Activated naive CD4-positive, alpha-beta T cell treated with anti-CD3 and anti-CD28 coated beads for 36 hours (primary cell): ENCODE results near the gene GM2A. TPM values are rescaled to one million over a fixed set of nuclear protein-coding genes. Genes with fewer than 3 reads are reported as not detected.

Experiments used
- CTCF ChIA-PET: fragments of 350-600 bp; sonication (Branson Sonifier 250); formaldehyde crosslinking; loops from one replicate; lab custom pipeline; 2021; ENCODE audit warnings: antibody characterized with exemption; lab: Charles Lee
- DNase-seq: peaks from one replicate; pipeline ENCODE4 v3.0.0-alpha.2; 2020
- H3K27ac Mint-ChIP-seq: one replicate; pipeline ENCODE4 v1.8.0; 2021; ENCODE audit warnings: mild to moderate bottlenecking, mixed read lengths
- H3K27me3 Mint-ChIP-seq: one replicate; pipeline ENCODE4 v1.8.0; 2021; ENCODE audit warnings: low read depth, mixed read lengths
- H3K36me3 Mint-ChIP-seq: one replicate; pipeline ENCODE4 v1.8.0; 2021; ENCODE audit warnings: low read depth, mixed read lengths
- H3K4me1 Mint-ChIP-seq: one replicate; pipeline ENCODE4 v1.8.0; 2021; ENCODE audit warnings: low read depth, mixed read lengths
- H3K4me3 Mint-ChIP-seq: one replicate; pipeline ENCODE4 v1.8.0; 2021; ENCODE audit warnings: mild to moderate bottlenecking, moderate library complexity, mixed read lengths
- H3K9me3 Mint-ChIP-seq: one replicate; pipeline ENCODE4 v1.8.0; 2021; ENCODE audit warnings: mixed read lengths
- intact Hi-C: fragments of 100-400 bp; cut with micrococcal nuclease; formaldehyde crosslinking; loops from one replicate; pipeline ENCODE4 v1.15.1; 2023
- total RNA-seq, 2 experiments: library from RNA; stranded (reverse); gene quantifications; one replicate each; pipeline ENCODE4 v1.2.3, GENCODE V29; 2021

Gene GM2A
- total RNA-seq, 2 experiments from 2014 or later = 21.1 to 21.8 TPM

DNA sequence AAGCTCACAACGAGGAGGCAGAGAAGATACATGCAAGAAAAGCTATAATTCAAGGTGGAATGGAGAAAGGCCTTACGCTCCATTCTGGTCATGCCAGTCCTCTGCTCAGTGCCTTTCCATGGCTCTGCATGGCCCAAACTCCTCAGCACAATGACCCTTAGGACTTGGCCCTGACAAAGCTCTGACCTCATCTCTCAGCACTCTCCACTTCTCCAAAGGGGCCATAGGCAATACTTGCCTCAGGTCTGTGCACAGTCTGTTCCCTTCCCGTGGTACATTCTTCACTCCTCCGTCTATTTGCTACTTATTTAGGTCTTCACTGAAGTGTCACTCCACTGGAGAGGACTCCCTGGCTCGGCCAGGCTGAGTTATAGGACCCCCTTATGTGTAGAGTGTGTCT is 25.9 kb downstream of the GM2A start:
- CTCF ChIA-PET = interaction anchor here (1.1 kb wide), 1 partner anchor 37 kb away, joined by 5 read pairs; no protein-coding TSS in a partner anchor
- no peaks in the 10 kb centered on the region for H3K27me3 Mint-ChIP-seq
- no peaks in the 10 kb centered on the region for H3K36me3 Mint-ChIP-seq
- H3K27ac Mint-ChIP-seq = no peak overlapping the region
- H3K4me1 Mint-ChIP-seq = no peaks in the 10 kb centered on the region
- H3K4me3 Mint-ChIP-seq = no peak overlapping the region
- DNase-seq = no peak
- intact Hi-C loops = no loop called here
- no peaks in the 10 kb centered on the region for H3K9me3 Mint-ChIP-seq

- Mint-ChIP-seq H3K36me3 (no peaks in the 10 kb centered on the region), H3K27ac (no peak overlapping the region), H3K4me1 (no peaks in the 10 kb centered on the region), H3K4me3 (no peak overlapping the region), H3K27me3 (no peaks in the 10 kb centered on the region), H3K9me3 (no peaks in the 10 kb centered on the region)
- no peak for DNase-seq
- CTCF ChIA-PET = no interaction called here
- intact Hi-C loops = no loop called here
Observed at GRCh38 chr5:151280443-151280842, 27.5 kb downstream of the GM2A start.

DNA sequence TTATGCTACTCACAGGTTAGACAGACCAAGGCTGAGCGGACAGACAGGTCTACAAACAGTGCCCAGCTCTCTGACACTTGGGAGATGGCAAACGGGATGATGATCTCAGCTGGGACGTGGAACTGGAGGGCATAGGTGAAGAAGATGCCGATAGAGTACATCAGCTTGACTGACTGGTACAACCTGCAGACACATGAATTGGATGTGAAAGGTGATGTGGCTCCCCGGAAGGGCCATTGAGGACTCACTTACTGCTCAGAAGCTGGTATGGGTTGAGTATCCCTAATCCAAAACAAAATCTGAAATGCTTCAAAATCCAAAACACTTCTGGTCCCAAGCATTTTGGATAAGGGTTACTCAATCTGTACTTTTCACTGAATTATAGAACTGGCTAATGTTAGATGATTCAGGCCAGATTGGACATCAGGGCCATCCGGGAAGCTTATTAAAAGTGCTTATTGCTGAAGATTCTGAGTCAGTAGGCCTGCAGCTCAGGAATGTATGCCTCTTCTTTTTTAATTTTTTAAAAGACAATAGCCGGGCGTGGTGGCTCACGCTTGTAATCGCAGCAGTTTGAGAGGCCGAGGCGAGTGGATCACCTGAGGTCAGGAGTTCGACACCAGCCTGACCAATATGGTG is 28.1 kb downstream of the GM2A start:
- no peaks in the 10 kb centered on the region for H3K36me3 Mint-ChIP-seq
- no peaks in the 10 kb centered on the region for H3K4me1 Mint-ChIP-seq
- CTCF ChIA-PET = interaction anchor here (1.2 kb wide), 1 partner anchor 16 kb away, joined by 5 read pairs; no protein-coding TSS in a partner anchor
- no peaks in the 10 kb centered on the region for H3K27me3 Mint-ChIP-seq
- DNase-seq = no peak
- H3K9me3 Mint-ChIP-seq = no peaks in the 10 kb centered on the region
- no peak overlapping the region for H3K4me3 Mint-ChIP-seq
- no peak overlapping the region for H3K27ac Mint-ChIP-seq
- intact Hi-C loops = no loop called here

GRCh38 chr5:151283120-151283825 is 30.3 kb downstream of the GM2A start:
- H3K36me3 Mint-ChIP-seq = no peaks in the 10 kb centered on the region
- no peaks in the 10 kb centered on the region for H3K4me1 Mint-ChIP-seq
- H3K4me3 Mint-ChIP-seq = no peak overlapping the region
- CTCF ChIA-PET = interaction anchor here (1.0 to 1.9 kb wide), 4 partner anchors 9 to 232 kb away, joined by 4 to 9 read pairs (median 6); no protein-coding TSS in a partner anchor
- H3K27me3 Mint-ChIP-seq = no peaks in the 10 kb centered on the region
- no peak for DNase-seq
- no peaks in the 10 kb centered on the region for H3K9me3 Mint-ChIP-seq
- intact Hi-C loops = no loop called here
- H3K27ac Mint-ChIP-seq = no peak overlapping the region

GRCh38 chr5:151284392-151284967 is 31.5 kb downstream of the GM2A start:
- DNase-seq = peak; percentile 30

DNA sequence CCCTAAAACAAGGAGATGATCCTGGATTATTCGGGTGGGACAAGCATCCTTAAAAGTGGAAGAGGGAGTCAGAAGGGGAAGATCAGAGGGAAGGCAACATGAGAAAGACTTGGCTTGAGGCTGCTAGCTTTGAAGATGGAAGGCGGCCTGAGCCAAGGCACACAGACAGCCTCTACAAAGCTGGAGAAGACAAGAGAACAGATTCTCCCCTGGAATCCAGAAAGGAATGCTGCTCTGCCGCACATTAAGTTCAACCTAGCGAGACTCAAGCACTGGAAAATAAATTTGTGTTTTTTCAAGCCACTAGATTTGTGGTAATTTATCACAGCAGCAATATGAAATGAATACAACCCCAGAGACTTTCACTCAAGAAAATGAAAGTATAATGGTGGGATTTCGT is 32.7 kb downstream of the GM2A start:
- no peaks in the 10 kb centered on the region for H3K9me3 Mint-ChIP-seq
- H3K36me3 Mint-ChIP-seq = no peaks in the 10 kb centered on the region
- no peak overlapping the region for H3K27ac Mint-ChIP-seq
- H3K4me3 Mint-ChIP-seq = no peak overlapping the region
- no peak for DNase-seq
- CTCF ChIA-PET = no interaction called here
- no peaks in the 10 kb centered on the region for H3K27me3 Mint-ChIP-seq
- intact Hi-C loops = loop anchor here (2.0 kb wide), 1 partner anchor 31 kb away; no protein-coding TSS in a partner anchor
- no peaks in the 10 kb centered on the region for H3K4me1 Mint-ChIP-seq

More at GRCh38 chr5:151284392-151284967, 31.5 kb downstream of the GM2A start:
- Mint-ChIP-seq H3K4me3 (no peak overlapping the region), H3K27me3 (no peaks in the 10 kb centered on the region), H3K9me3 (no peaks in the 10 kb centered on the region), H3K27ac (no peak overlapping the region), H3K4me1 (no peaks in the 10 kb centered on the region), H3K36me3 (no peaks in the 10 kb centered on the region)
- CTCF ChIA-PET = interaction anchor here (0.5 to 1.2 kb wide), 3 partner anchors 13 to 456 kb away, joined by 3 to 6 read pairs (median 3); no protein-coding TSS in a partner anchor
- intact Hi-C loops = loop anchor here (1.0 to 2.0 kb wide), 2 partner anchors 32 to 216 kb away; no protein-coding TSS in a partner anchor

- Mint-ChIP-seq H3K9me3 (no peaks in the 10 kb centered on the region), H3K4me1 (no peaks in the 10 kb centered on the region), H3K4me3 (no peak overlapping the region), H3K27ac (no peak overlapping the region), H3K36me3 (no peaks in the 10 kb centered on the region), H3K27me3 (no peaks in the 10 kb centered on the region)
- intact Hi-C loops = no loop called here
- no peak for DNase-seq
- CTCF ChIA-PET = no interaction called here
Observed at GRCh38 chr5:151286246-151286645, 33.3 kb downstream of the GM2A start.

DNA sequence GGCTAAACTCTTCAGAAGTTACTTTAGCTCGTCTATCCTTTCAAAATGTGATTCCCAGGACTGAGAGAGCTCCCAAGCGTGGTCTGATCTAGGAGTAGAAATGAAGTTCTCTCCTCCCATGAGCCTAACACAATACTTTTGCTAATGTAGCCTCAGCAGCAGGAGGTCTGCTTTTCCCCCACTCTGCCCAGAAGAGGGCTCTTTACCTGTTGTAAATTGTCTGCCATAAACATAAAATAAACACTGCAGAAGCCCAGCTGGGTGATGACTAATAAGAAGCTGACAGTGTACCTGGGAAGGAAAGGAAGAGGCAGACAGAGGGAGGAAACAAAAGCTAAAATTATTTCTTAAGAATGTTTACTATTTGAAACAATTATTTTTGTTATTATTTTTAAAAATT is 35.2 kb downstream of the GM2A start:
- no peaks in the 10 kb centered on the region for H3K9me3 Mint-ChIP-seq
- H3K27ac Mint-ChIP-seq = no peak overlapping the region
- intact Hi-C loops = no loop called here

GRCh38 chr5:151293624-151294023 is 40.6 kb downstream of the GM2A start:
- no peak overlapping the region for H3K4me3 Mint-ChIP-seq
- H3K9me3 Mint-ChIP-seq = no peaks in the 10 kb centered on the region
- H3K27me3 Mint-ChIP-seq = no peaks in the 10 kb centered on the region
- intact Hi-C loops = no loop called here
- H3K36me3 Mint-ChIP-seq = no peaks in the 10 kb centered on the region
- H3K4me1 Mint-ChIP-seq = no peaks in the 10 kb centered on the region
- CTCF ChIA-PET = no interaction called here
- DNase-seq = no peak
- no peak overlapping the region for H3K27ac Mint-ChIP-seq

More for the DNA sequence above, 35.2 kb downstream of the GM2A start:
- DNase-seq = no peak
- Mint-ChIP-seq H3K4me3 (no peak overlapping the region), H3K27me3 (no peaks in the 10 kb centered on the region), H3K36me3 (no peaks in the 10 kb centered on the region), H3K4me1 (no peaks in the 10 kb centered on the region)
- CTCF ChIA-PET = interaction anchor here (1.2 to 2.0 kb wide), 2 partner anchors 22 to 28 kb away, joined by 3 to 7 read pairs; no protein-coding TSS in a partner anchor

- Mint-ChIP-seq H3K4me3 (no peak overlapping the region), H3K27me3 (peaks cover 3% of the 10 kb centered on the region), H3K4me1 (no peaks in the 10 kb centered on the region), H3K27ac (no peak overlapping the region), H3K36me3 (no peaks in the 10 kb centered on the region), H3K9me3 (no peaks in the 10 kb centered on the region)
- CTCF ChIA-PET = interaction anchor here (0.6 kb wide), 1 partner anchor 272 kb away, joined by 3 read pairs; no protein-coding TSS in a partner anchor
- intact Hi-C loops = loop anchor here (5.0 kb wide), 1 partner anchor 128 kb away; no protein-coding TSS in a partner anchor
- no peak for DNase-seq
Observed at GRCh38 chr5:151295138-151295537, 42.2 kb downstream of the GM2A start.

- Mint-ChIP-seq H3K36me3 (no peaks in the 10 kb centered on the region), H3K4me1 (no peaks in the 10 kb centered on the region), H3K27me3 (peaks cover 3% of the 10 kb centered on the region), H3K27ac (no peak overlapping the region), H3K9me3 (no peaks in the 10 kb centered on the region), H3K4me3 (no peak overlapping the region)
- intact Hi-C loops = loop anchor here (5.0 kb wide), 1 partner anchor 129 kb away; no protein-coding TSS in a partner anchor
- no peak for DNase-seq
- CTCF ChIA-PET = no interaction called here
Observed at GRCh38 chr5:151295791-151296477, 42.9 kb downstream of the GM2A start.

GRCh38 chr5:151296478-151296830 is 43.5 kb downstream of the GM2A start:
- no peaks in the 10 kb centered on the region for H3K36me3 Mint-ChIP-seq
- peaks cover 3% of the 10 kb centered on the region for H3K27me3 Mint-ChIP-seq
- CTCF ChIA-PET = interaction anchor here (0.8 kb wide), 1 partner anchor 113 kb away, joined by 3 read pairs; no protein-coding TSS in a partner anchor
- no peaks in the 10 kb centered on the region for H3K4me1 Mint-ChIP-seq
- no peak overlapping the region for H3K27ac Mint-ChIP-seq
- no peak for DNase-seq
- no peaks in the 10 kb centered on the region for H3K9me3 Mint-ChIP-seq
- intact Hi-C loops = loop anchor here (5.0 kb wide), 1 partner anchor 129 kb away; no protein-coding TSS in a partner anchor
- no peak overlapping the region for H3K4me3 Mint-ChIP-seq
